GM12873 (cell line): ENCODE results near the gene ZDHHC18.

Source experiments
- TF ChIP-seq, protein P1 (sequence below): IDR thresholded peaks from 2 replicates; pipeline ENCODE4 v1.5.1; 2012; ENCODE audit warnings: low read depth, mild to moderate bottlenecking, moderate library complexity, low read length, control low read depth; ENCODE audit not compliant: insufficient read depth; ENCODE audit errors: missing control alignments

The ZDHHC18 gene

DNA sequence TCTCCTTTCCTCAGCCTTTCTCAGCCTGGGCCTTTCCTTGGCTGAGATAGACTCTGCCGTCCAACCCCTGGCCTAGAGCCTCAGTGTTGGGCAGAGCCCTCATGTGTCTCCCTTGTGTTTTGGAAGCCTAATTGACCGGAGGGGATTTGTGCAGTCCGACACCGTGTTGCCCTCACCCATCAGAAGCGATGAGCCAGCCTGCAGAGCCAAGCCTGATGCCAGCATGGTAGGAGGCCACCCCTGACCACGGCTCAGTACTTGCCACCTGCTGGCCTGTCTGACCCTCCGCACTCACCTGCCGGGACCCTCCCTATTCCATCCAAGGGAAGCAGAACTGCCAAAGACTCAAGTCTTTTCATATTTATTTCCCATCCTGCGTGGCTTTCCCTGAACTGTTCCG lies 27.1 kb downstream of the ZDHHC18 start:
- TF ChIP-seq, protein P1, sequence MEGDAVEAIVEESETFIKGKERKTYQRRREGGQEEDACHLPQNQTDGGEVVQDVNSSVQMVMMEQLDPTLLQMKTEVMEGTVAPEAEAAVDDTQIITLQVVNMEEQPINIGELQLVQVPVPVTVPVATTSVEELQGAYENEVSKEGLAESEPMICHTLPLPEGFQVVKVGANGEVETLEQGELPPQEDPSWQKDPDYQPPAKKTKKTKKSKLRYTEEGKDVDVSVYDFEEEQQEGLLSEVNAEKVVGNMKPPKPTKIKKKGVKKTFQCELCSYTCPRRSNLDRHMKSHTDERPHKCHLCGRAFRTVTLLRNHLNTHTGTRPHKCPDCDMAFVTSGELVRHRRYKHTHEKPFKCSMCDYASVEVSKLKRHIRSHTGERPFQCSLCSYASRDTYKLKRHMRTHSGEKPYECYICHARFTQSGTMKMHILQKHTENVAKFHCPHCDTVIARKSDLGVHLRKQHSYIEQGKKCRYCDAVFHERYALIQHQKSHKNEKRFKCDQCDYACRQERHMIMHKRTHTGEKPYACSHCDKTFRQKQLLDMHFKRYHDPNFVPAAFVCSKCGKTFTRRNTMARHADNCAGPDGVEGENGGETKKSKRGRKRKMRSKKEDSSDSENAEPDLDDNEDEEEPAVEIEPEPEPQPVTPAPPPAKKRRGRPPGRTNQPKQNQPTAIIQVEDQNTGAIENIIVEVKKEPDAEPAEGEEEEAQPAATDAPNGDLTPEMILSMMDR = no peak

DNA sequence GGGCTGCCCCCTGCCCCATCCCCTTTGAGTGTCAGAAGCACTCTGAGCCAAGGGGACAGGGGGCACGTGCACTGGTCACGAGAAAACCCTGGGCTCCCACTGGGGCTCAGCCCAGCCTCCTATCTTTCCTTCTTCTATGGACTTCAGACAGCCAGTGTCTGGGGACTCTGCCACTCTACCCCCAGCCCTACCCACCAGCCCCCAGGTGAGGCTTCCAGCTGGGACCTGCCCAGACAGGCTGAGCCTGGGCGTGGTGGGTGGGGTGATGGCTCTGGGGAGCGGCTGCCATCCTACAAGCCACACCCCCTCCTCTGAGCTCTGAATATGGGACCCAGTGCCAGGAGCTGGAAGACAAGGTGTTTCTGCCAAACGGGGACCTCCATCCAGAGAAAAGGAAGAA lies 28.4 kb downstream of the ZDHHC18 start:
- TF ChIP-seq, protein P1 = no peak

DNA sequence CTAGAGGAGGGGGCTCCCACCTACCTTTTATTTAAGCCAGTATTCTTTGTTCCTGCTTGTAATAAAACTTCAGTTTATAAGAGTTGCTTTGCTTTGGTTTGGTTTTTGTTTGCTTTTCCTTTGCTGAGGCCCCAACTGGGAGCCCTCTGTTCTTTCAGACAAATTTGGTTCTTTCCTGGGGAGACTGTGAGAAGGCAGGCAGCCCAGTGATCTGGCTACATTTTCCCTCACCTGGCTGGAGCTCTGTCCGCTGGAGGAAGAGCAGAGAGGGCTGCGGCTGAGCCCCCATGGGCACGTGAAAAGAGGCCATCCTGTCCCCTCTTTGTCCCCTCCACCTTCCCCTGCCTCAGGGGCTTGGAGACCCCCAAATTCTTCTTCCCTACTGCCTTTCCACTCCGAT lies 29.1 kb downstream of the ZDHHC18 start:
- TF ChIP-seq, protein P1 = no peak

DNA sequence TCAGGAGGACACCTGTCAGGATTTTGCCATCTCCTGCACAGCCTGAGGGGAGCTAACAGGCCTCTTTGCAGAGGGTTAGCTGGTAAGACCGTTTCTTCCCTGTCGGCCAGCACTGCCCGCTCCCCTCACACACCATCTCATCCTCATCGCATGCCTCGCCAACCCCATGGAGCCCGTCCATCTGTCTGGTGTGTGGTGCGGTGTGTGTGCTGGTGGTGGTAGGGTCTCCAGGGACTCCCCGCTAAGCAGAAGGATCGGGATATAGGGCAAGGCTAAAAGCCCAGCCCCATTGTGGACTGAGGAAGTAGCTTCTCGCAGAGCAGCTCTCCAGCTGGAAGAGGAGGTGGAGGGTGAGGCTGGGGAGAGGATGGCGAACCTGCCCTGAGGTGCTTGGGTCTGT lies 29.7 kb downstream of the ZDHHC18 start:
- TF ChIP-seq, protein P1 = no peak

DNA sequence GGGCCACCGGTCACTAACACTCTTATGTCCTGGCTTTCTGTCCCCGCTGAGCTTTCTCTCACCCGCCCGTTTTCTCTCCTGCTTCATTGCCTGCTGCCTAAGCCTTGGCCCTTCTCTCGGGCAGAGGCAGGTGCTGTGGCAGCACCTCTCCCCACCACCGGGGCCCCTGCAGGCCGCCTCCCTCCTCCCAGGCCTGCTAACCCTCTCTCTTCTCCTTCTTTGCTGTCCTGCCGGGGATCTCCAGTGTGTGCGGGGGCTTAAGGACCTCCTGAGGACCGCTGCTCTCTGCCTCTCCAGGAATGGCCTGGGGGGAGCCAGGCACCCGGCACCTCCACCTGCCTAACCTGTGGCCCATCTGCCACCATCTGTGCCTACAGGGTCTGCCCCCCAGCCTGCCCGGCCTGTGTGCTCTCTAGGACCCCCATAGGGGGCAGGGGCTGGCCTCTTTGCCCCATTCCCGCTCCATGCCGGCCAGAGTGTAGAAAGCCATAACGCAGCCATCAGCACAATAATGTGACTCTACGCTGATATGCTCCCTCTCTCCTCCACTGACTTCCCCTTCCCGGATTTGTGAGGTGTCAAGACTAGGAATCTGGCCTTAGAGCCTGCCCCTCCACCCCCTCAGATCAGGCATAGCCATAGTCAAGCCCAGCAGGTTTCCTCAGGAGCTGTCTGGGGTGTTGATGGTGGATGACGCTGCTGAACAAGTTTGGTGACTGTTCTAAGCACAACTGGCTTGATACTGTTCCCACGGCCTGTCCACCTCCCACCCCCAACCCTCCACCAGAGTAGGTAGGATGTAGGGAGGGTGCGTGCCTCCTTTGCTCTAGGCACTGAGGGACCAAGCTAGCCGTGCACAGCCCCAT lies 30.3 kb downstream of the ZDHHC18 start:
- TF ChIP-seq, protein P1 = no peak

DNA sequence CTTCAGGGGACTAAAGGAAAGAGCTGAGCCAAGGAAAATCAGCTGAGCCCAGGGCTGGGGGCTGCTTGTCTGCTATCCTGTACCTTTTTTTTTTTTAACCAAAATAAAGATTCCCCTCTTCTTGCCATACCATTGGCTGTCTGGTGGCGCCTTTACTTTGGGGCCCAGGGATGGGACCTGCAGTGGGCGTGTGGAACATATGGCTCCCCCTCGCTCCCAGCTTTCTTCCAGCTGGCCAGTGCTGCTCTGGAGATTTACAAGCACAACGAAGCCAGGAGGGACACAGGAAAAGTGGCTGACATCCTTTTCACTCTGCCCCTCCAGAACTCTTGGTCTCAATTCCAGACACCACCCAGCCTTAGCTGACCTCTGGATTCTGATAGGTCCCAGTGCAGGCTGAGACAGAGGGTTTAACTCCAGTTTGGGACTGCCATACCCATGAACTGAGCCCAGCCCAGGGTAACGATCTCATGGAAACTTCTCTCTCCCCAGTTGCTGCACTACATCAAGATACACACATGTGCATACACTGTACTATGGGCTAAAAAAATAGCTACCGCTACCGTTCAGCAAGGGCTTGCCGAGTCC lies 31.1 kb downstream of the ZDHHC18 start:
- TF ChIP-seq, protein P1 = no peak

DNA sequence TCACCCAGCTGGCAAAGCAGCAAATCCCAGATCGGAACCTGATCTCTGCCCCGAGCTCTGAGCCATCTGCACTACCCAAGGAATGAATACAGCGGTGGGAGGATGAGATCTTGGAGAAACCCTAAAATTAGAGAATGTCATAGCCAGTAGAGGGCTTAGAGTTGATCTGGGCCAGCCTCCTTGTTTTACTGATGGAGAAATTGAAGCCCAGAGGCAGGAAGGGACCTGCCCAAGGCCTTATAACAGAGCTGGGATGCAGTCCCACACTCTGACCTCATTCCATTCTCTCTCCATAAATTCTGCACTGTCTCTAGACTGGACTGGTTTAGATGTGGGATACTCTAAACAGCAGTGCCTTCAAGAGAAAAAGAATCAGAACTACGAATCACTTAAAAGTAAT lies 31.7 kb downstream of the ZDHHC18 start:
- TF ChIP-seq, protein P1 = no peak
